HG02885 (cell line): ENCODE data around the gene YTHDF1.

Experiments used
- ATAC-seq: cut with Tn5 transposase; IDR thresholded peaks from one replicate; pipeline ENCODE4 v1.9.1; 2021; ENCODE audit warnings: mild to moderate bottlenecking; ENCODE audit not compliant: unreplicated experiment, poor library complexity

The YTHDF1 gene

GRCh38 chr20:63249891-63250290 is 34.0 kb upstream of the YTHDF1 start:
- no peak for ATAC-seq

DNA sequence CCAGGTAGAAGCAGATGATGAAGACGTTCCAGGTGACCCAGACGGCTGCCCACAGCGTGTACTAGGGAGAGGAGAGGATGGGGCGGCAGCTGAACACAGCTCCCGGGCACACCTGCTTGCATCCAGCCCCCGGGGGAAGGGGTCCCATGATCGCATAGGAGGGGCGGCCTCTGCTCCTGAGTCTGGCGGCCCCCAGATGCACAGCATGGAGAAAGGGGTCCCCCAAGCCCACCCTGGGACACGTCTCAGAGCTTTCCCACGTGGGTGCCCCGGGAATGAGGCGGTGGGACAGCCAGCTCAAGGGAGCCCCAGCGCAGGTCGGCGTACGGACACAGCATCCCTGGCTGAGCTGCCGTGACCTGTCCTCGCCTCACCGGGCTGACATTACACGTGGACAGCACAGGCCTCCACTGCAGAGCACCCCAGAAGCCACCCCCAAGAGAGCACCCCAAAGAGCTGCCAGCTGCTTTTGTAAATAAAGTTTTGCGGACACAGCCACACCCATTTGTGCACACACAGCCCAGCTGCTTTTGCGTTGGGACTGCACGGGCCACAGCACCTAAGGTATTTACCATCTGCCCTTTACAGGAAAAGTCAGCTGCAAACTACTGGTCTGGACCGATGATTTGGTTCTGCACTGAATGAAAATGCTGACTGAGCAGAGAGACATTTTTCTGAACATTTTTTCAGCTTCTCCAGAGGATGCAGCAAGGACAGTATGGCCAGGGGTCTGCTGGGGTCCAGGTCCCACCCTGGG is 33.1 kb upstream of the YTHDF1 start:
- no peak for ATAC-seq

DNA sequence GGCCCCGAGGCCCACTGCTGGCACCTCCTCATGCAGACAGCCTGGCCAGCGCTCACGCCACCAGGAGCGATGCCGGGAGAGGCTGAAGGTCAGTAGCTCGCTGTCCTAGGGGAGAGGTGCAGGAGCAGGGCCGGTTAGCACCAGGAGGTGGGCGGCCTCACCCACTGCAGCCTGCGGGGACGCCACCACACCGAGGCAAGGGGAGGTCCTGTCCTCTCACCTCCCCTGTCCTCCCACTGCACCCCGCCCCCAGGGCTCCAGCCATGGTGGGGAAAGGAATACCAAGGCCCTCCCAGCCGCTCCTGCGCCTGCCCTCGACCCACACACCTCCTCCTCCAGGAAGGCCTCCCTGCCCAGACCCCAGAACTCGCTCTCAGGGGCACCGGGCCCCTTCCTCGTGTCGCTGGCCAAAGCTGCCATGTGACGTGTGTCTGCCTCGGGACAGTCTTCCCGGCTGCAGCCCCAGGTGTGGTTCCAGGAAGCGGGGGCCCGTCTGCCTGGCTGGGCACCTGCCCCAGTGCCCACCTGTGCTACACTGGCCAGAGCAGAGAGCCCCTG is 31.8 kb upstream of the YTHDF1 start:
- no peak for ATAC-seq

DNA sequence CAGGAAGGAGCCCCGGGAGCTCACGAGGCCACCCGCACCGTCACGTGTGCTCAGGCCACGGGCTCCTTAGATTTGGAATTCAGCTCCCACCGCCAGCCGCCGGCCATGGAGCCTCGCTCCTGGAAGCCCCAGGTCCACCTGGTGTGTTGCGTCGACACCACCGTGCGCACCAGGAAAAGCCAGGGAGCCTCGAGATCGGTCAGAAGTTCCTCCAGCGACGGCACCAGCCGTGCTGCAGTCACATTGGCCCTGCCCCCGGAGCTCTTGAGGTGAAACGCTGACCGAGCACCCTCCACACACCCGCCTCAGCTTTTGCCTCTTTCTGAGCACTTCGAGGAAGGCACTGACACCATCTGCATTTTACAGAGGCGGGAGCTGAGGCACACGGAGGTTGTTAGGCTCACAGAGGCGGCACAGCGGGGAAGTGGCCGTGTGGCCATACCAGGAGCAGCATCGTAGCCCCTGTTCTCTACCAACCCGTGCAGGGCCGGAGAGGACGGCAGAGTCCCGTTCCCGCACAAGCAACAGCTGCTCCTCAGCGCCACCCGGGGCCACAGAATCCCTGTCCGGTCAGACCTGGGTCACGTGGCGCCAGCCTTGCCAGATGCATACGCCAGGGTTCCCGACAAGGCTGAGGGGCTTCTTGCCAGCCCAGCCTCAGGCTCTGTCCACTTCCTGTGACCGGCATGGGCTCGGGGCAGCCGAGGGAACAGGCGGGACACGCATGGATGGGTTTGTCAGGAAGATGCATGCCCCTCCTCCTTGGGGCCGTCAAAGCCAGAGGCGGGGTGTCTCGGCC is 30.8 kb upstream of the YTHDF1 start:
- ATAC-seq = no peak

GRCh38 chr20:63244468-63244867 is 28.5 kb upstream of the YTHDF1 start:
- no peak for ATAC-seq

DNA sequence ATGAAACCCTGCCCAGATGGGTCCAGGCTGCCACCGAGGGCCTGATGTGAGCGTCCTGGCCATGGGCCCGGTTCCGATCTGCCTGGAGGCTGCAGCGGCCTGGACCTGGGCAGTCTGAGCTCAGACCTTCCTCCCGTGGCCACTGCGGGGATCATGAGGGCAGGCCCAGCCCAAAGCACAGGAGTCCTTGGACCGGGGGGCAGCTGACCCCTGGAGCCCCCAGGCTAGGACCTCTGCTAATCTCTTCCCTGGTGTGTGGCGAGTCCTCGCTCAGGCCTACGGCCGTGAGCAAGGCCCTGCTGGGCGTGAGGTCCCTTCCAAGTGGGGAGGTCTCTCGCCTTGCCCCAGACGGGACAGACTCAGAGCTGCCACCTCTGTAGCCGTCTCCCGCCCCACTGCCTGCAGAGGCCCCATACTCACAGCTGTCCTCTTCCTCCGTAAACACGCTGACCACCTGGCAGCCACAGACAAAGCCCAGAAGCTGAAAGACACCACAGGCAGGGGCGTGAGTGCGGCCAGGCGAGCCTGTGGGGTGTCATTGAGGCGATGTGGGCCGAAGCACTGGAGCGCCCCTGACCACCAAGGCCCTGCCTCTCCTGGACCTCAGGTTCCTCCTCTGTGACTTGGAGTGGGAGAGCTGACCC is 27.8 kb upstream of the YTHDF1 start:
- ATAC-seq = no peak

GRCh38 chr20:63242736-63243135 is 26.8 kb upstream of the YTHDF1 start:
- ATAC-seq = no peak

DNA sequence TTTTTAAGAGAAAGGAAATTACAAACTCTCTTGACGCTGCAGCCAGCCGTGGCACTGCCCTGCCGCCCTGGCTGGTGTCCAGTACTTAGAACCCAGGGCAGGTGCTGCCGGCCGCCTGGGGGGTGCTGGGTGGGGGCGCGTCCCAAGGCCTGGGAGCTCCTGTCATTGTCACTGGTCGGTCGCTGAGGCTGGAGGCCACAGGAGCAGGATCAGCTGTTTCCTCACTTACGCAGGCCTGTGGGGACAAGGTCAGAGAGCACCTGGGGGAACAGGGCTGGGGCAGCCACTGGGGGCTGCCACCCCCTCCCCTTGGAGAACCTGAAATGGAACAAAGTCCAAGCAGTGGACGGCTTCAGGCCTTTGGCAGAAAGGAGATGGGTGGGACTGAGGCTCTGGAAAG is 25.3 kb upstream of the YTHDF1 start:
- no peak for ATAC-seq

GRCh38 chr20:63240004-63240403 is 24.1 kb upstream of the YTHDF1 start:
- no peak for ATAC-seq

- ATAC-seq = no peak
Measured at GRCh38 chr20:63239431-63239830, 23.5 kb upstream of the YTHDF1 start.

GRCh38 chr20:63238514-63239125 is 22.7 kb upstream of the YTHDF1 start:
- no peak for ATAC-seq

- no peak for ATAC-seq
Measured at GRCh38 chr20:63238031-63238430, 22.1 kb upstream of the YTHDF1 start.

DNA sequence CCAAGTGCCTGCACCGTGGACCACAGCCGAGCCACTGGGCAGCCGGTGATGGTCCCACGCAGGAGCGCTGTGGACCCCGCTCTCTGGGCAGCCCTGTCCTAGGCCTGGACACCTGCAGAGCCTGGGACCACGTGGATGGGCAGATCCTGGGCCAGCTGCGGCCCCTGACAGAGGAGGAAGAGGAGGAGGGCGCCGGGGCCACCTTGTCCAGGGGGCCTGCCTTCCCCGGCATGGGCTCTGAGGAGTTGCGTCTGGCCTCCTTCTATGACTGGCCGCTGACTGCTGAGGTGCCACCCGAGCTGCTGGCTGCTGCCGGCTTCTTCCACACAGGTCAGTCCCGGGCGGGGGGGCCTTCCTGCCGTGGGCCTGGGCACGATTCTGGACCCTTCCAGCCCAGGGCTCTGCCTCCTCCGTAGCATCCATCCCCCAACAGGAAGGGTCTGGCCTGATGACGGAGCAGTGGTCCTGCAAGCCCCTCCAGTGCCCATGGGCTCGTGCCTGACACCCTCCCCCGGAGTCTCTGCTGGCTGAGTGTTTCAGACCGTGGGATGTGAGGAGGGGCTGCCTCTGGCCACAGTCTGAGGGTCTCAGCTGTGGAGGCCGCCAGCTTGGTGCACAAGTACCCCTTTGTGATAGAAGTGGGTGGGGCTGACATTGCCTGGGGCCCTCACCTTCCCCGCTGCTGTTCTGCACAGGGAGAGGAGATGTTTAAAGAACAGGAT is 20.3 kb upstream of the YTHDF1 start:
- ATAC-seq = no peak

GRCh38 chr20:63235399-63235983 is 19.6 kb upstream of the YTHDF1 start, which contains the start of gene BIRC7:
BIRC7 (plus strand) TSS chr20:63235905; CDS start chr20:63236097, 192 bp downstream.
- ATAC-seq = no peak

GRCh38 chr20:63234693-63235398 is 18.9 kb upstream of the YTHDF1 start:
- no peak for ATAC-seq

- no peak for ATAC-seq
Measured at GRCh38 chr20:63233924-63234323, 18.0 kb upstream of the YTHDF1 start.

DNA sequence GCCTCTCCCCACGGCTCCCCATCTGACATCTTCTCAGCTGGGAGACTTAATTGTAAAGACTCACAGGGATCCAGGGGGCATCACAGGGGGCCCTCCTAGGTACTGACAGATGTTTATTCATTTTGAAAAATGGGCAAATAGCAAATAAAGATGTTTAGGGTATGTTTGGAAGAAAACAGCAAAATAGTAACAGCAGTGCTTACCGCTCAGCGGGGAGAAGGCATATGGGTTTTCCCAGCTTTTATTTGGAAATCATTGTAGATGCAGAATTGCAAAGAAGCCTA is 17.1 kb upstream of the YTHDF1 start:
- no peak for ATAC-seq

DNA sequence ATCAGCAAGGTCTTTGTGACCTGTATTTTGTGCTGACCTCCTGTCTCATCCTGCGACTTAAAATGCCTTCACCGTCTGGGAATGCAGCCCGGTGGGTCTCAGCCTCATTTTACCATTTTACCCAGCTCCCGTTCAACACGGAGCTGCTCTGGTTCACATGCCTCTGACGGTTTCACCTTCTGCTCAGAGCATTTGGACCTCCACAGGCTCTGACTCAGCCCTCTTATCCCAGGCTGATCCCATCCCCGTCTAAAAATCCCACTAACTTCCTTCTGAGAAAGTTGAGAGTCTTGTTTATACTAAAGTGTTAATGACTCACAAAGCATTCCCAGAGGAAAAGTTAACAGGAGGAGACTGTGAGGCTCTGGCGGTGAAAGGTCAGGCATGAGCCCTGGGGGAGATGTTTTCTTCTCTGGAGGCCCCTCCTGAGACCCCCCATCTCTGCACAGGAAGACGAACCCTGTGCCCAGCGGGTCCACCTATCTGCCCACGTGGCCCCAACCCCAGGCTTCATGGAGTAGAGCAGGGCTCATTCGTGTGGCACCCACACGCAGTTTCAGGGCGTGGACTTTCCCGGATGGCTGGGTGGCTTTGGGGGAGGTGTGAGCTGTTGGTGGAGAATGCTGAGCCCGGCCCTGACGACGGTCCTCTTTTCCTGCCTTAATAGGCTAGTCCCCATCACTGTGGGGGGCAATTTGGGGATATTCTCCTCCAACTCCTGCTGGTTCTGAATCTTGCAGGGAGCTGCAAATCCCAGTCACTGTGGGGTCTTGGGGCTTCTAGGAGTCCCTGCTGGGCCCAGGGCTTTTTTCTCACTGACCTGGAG is 16.5 kb upstream of the YTHDF1 start:
- ATAC-seq = no peak
